Right lobe of liver (tissue), 4 donors: ENCODE data around the gene MAML3.

Source experiments
- POLR2A ChIP-seq: fragments of 450-650 bp; IDR thresholded peaks from one replicate; pipeline ENCODE4 v1.6.1; 2017; ENCODE audit warnings: antibody characterized with exemption, mild to moderate bottlenecking
- TF ChIP-seq, protein P1 (sequence below), 4 donors: fragments of 200-600 bp in 3 of 4; fragments of 450-650 bp in 1 of 4; IDR thresholded peaks; one replicate each; pipeline versions ENCODE4 v1.5.1 to v1.8.0; 2016 to 2022; ENCODE audit warnings: antibody characterized with exemption in 4 of 4, mild to moderate bottlenecking in 2 of 4
- donor health status: DM: no; HTN: no; CAD: no.
- donor health status: DM: no; HTN: no; CAD: no.
- donor health status: DM: no; HTN: yes; CAD: no.

DNA sequence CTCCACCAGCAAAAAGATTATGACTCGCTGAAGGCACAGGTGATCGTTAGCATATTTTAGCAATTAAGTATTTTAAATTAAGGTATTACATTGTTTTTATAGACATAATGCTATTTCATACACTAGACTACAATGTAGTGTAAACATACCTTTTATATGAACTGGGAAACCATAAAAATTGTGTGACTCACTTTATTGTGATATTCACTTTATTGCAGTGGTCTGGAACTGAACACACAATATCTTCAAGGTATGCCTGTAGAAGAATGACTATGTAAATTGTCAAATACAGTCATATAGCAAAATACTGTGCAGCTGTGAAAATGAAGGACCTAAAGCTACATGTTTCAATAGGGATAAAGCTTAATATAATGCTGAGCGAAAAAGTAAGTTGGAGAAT is 26.6 kb upstream of the MAML3 start:
- TF ChIP-seq POLR2A, result no peak
- TF ChIP-seq, protein P1, sequence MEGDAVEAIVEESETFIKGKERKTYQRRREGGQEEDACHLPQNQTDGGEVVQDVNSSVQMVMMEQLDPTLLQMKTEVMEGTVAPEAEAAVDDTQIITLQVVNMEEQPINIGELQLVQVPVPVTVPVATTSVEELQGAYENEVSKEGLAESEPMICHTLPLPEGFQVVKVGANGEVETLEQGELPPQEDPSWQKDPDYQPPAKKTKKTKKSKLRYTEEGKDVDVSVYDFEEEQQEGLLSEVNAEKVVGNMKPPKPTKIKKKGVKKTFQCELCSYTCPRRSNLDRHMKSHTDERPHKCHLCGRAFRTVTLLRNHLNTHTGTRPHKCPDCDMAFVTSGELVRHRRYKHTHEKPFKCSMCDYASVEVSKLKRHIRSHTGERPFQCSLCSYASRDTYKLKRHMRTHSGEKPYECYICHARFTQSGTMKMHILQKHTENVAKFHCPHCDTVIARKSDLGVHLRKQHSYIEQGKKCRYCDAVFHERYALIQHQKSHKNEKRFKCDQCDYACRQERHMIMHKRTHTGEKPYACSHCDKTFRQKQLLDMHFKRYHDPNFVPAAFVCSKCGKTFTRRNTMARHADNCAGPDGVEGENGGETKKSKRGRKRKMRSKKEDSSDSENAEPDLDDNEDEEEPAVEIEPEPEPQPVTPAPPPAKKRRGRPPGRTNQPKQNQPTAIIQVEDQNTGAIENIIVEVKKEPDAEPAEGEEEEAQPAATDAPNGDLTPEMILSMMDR (IDR thresholded peaks at IDR 0.05), result no peak
